ENCODE data around the gene HNRNPCL4. TPM values are rescaled to one million over a fixed set of nuclear protein-coding genes. Genes with fewer than 3 reads are reported as not detected.
"Not testable (repeated sequence)": the region's sequence is repeated elsewhere in the genome, so short reads cannot be mapped to it uniquely, and the experiment has no call there.

HNRNPCL4 gene
- not detected in 2 replicates for total RNA-seq

GRCh38 chr1:13165531-13165930 is at the start of gene HNRNPCL4:
Gene HNRNPCL4, minus strand, starts transcription at chr1:13165631. Its CDS starts 164 bp downstream, at chr1:13165467.
- intact Hi-C loops (cut with micrococcal nuclease): not testable (repeated sequence)

DNA sequence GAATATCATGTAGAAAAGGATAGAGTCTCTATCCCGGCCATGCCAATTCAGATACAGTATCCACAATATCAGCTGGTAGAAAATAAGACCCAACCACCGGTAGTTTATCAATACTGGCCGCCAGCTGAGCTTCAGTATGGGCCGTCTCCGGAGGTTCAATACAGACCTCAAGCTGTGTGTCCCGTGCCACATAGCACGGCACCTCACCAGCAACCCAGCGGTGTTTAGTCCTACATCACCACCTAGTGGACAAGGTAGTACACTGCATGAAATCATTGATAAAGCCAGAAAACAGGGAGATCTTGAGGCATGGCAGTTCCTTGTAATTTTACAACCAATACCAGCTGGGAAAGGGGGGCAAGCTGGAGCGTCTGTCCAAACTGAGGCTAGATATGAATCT is 43.3 kb upstream of the HNRNPCL4 start:
- intact Hi-C loops (cut with micrococcal nuclease): not testable (repeated sequence)

DNA sequence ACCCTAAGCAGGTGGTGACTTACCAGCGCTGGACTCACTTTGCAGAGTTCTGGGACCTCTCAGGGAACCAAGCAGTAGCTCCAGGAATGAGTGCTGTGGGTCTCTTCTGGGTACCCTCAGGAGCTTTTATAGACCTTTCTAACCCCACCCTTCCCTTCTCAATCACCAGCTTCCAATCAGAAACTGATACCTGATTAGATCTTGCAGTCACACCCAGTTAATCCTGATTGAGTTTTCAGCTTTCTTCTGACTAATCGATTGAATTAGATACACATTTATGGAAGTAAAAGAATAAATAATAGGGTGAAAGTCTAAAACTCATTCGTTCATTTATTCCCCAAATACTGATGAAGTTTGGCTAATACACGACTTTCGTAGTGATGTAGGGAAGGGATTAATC is 35.9 kb upstream of the HNRNPCL4 start, which contains the start of gene PRAMEF13:
TSS of gene PRAMEF13 (minus strand) at position 101 of the 400 bp plus-strand sequence. CDS start 1,820 bp downstream, outside the sequence.
- intact Hi-C loops (cut with micrococcal nuclease): not testable (repeated sequence)

- intact Hi-C loops (cut with micrococcal nuclease): not testable (repeated sequence)
Measured at GRCh38 chr1:13171548-13171947, 6.1 kb upstream of the HNRNPCL4 start, which contains the start of gene PRAMEF9. Gene PRAMEF9, plus strand, starts transcription at chr1:13171848. Its CDS starts 3,433 bp downstream, at chr1:13175281.

GRCh38 chr1:13155909-13156308 is 9.5 kb downstream of the HNRNPCL4 start, which contains the start of gene PRAMEF26:
Gene PRAMEF26, minus strand, starts transcription at chr1:13156009. Its CDS starts 2,914 bp downstream, at chr1:13153095.
- intact Hi-C loops (cut with micrococcal nuclease): not testable (repeated sequence)

DNA sequence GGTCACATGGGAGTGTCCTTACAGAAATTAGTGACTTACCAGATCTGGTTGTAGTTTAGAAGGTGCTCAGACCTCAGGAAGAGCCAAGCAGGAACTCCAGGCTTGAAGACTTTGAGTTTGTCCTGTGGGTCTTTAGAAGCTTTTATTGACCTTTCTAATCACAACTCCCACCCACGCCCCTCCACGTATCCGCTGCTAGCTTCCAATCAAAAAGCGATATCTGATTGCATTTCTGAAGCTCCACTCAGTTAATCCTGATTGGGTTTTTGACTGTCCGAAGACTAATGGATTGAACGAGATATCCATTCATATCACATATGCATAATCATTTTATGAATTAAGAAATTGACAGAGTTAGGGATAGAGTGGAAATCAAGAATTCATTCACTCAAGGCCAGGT is 48.7 kb downstream of the HNRNPCL4 start, which contains the start of gene HNRNPCL2:
TSS of gene HNRNPCL2 (minus strand) at position 101 of the 400 bp plus-strand sequence. CDS start 454 bp downstream, outside the sequence.
- intact Hi-C loops (cut with micrococcal nuclease): not testable (repeated sequence)

Other genes starting within 250 kb of the HNRNPCL4 start
- not detected in 2 replicates for gene PRAMEF7, start 249.0 kb downstream of the HNRNPCL4 start, total RNA-seq
- not detected in 2 replicates for gene PRAMEF6, start 218.1 kb downstream of the HNRNPCL4 start, total RNA-seq
- not detected in 2 replicates for gene PRAMEF27, start 109.1 kb downstream of the HNRNPCL4 start, total RNA-seq
- not detected in 2 replicates for gene HNRNPCL3, start 104.9 kb downstream of the HNRNPCL4 start, total RNA-seq
- not detected in 2 replicates for gene PRAMEF25, start 94.9 kb downstream of the HNRNPCL4 start, total RNA-seq
- not detected in 2 replicates for gene HNRNPCL2, start 48.8 kb downstream of the HNRNPCL4 start, total RNA-seq
- gene PRAMEF26, start 9.6 kb downstream of the HNRNPCL4 start, total RNA-seq: not detected in 2 replicates
- not detected in 2 replicates for gene PRAMEF9, start 6.2 kb upstream of the HNRNPCL4 start, total RNA-seq
- gene PRAMEF13, start 35.8 kb upstream of the HNRNPCL4 start, total RNA-seq: not detected in 2 replicates
- not detected in 2 replicates for gene PRAMEF18, start 60.5 kb upstream of the HNRNPCL4 start, total RNA-seq
- gene PRAMEF5, start 88.6 kb upstream of the HNRNPCL4 start, total RNA-seq: not detected in 2 replicates
- not detected in 2 replicates for gene PRAMEF8, start 119.5 kb upstream of the HNRNPCL4 start, total RNA-seq
- not detected in 2 replicates for gene PRAMEF33, start 137.9 kb upstream of the HNRNPCL4 start, total RNA-seq
- gene PRAMEF15, start 149.9 kb upstream of the HNRNPCL4 start, total RNA-seq: not detected in 2 replicates
- not detected in 2 replicates for gene PRAMEF14, start 181.5 kb upstream of the HNRNPCL4 start, total RNA-seq
- gene PRAMEF19, start 206.3 kb upstream of the HNRNPCL4 start, total RNA-seq: not detected in 2 replicates
- gene PRAMEF17, start 224.0 kb upstream of the HNRNPCL4 start, total RNA-seq: not detected in 2 replicates
- not detected in 2 replicates for gene PRAMEF20, start 244.8 kb upstream of the HNRNPCL4 start, total RNA-seq